Measurements from ENCODE around the gene PIM2. TPM values are rescaled to one million over a fixed set of nuclear protein-coding genes. Genes with fewer than 3 reads are reported as not detected.
"Not testable (repeated sequence)": the region's sequence is repeated elsewhere in the genome, so short reads cannot be mapped to it uniquely, and the experiment has no call there.

PIM2 gene
- total RNA-seq, 1 experiment from 2014 or later: 21.3 TPM

DNA sequence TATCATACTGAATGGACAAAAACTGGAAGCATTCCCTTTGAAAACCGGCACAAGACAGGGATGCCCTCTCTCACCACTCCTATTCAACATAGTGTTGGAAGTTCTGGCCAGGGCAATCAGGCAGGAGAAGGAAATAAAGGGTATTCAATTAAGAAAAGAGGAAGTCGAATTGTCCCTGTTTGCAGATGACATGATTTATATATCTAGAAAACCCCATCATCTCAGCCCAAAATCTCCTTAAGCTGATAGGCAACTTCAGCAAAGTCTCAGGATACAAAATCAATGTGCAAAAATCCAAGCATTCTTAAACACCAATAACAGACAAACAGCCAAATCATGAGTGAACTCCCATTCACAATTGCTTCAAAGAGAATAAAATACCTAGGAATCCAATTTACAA is 46.8 kb downstream of the PIM2 start:
- not testable (repeated sequence) for DNase-seq (ENCODE audit: low read depth)

DNA sequence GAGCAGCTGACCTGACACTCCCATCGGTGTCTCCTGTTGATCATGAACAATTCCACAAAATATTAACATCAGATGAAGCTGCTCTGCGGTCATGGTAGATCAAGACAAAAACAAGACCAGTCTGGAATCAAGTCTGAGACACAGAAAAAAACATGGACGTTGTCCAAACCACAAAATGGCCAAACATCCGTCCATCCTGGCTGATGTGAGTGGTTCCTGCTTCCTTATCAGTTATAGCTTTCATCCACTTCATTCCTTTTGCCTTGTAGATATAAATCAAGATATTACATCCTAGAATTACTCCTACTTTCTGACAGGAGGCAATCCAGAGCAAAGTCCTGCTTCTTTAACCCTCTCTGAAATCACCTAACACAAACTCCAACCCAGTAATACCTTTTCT is 54.6 kb downstream of the PIM2 start:
- peak; percentile 88 for DNase-seq (ENCODE audit: low read depth)

Other genes with a start within 250 kb of the PIM2 start
- 0.84 and 1.5 TPM in 2 replicates for gene WAS, start 235.2 kb downstream of the PIM2 start, total RNA-seq (2014; rRNA removed; shearing (Covaris generic))
- 22.3 and 27.0 TPM in 2 replicates for gene SUV39H1, start 222.3 kb downstream of the PIM2 start, total RNA-seq (2014; rRNA removed; shearing (Covaris generic))
- not detected in 2 replicates for gene GLOD5, start 157.3 kb downstream of the PIM2 start, total RNA-seq (2014; rRNA removed; shearing (Covaris generic))
- not detected in 2 replicates for gene GATA1, start 132.4 kb downstream of the PIM2 start, total RNA-seq (2014; rRNA removed; shearing (Covaris generic))
- 39.7 and 46.2 TPM in 2 replicates for gene HDAC6, start 117.0 kb downstream of the PIM2 start, total RNA-seq (2014; rRNA removed; shearing (Covaris generic))
- not detected in 2 replicates for gene ERAS, start 92.5 kb downstream of the PIM2 start, total RNA-seq (2014; rRNA removed; shearing (Covaris generic))
- 0.36 and 0.59 TPM in 2 replicates for gene PCSK1N, start 83.4 kb downstream of the PIM2 start, total RNA-seq (2014; rRNA removed; shearing (Covaris generic))
- 75.1 and 106 TPM in 2 replicates for gene TIMM17B, start 21.3 kb downstream of the PIM2 start, total RNA-seq (2014; rRNA removed; shearing (Covaris generic))
- gene PQBP1, start 21.1 kb downstream of the PIM2 start, total RNA-seq (2014; rRNA removed; shearing (Covaris generic)): 74.1 and 75.8 TPM in 2 replicates
- gene SLC35A2, start 7.4 kb downstream of the PIM2 start, total RNA-seq (2014; rRNA removed; shearing (Covaris generic)): 29.9 and 40.6 TPM in 2 replicates
- 24.6 and 28.7 TPM in 2 replicates for gene OTUD5, start 38.6 kb upstream of the PIM2 start, total RNA-seq (2014; rRNA removed; shearing (Covaris generic))
- gene KCND1, start 52.8 kb upstream of the PIM2 start, total RNA-seq (2014; rRNA removed; shearing (Covaris generic)): 0.59 and 1.4 TPM in 2 replicates
- gene GRIPAP1, start 83.2 kb upstream of the PIM2 start, total RNA-seq (2014; rRNA removed; shearing (Covaris generic)): 17.7 and 18.3 TPM in 2 replicates
- gene TFE3, start 124.3 kb upstream of the PIM2 start, total RNA-seq (2014; rRNA removed; shearing (Covaris generic)): 46.8 and 49.0 TPM in 2 replicates
- 0.72 and 1.1 TPM in 2 replicates for gene CCDC120, start 140.0 kb upstream of the PIM2 start, total RNA-seq (2014; rRNA removed; shearing (Covaris generic))
- gene PRAF2, start 155.0 kb upstream of the PIM2 start, total RNA-seq (2014; rRNA removed; shearing (Covaris generic)): 19.9 and 21.1 TPM in 2 replicates
- gene WDR45, start 160.9 kb upstream of the PIM2 start, total RNA-seq (2014; rRNA removed; shearing (Covaris generic)): 65.5 and 76.1 TPM in 2 replicates
- 39.6 and 47.1 TPM in 2 replicates for gene GPKOW, start 204.7 kb upstream of the PIM2 start, total RNA-seq (2014; rRNA removed; shearing (Covaris generic))
- 1.9 and 2.4 TPM in 2 replicates for gene MAGIX, start 243.7 kb upstream of the PIM2 start, total RNA-seq (2014; rRNA removed; shearing (Covaris generic))

Data from RPMI7951 (cell line).